ENCODE results near the gene TSC1.

- TF ChIP-seq, protein P1, sequence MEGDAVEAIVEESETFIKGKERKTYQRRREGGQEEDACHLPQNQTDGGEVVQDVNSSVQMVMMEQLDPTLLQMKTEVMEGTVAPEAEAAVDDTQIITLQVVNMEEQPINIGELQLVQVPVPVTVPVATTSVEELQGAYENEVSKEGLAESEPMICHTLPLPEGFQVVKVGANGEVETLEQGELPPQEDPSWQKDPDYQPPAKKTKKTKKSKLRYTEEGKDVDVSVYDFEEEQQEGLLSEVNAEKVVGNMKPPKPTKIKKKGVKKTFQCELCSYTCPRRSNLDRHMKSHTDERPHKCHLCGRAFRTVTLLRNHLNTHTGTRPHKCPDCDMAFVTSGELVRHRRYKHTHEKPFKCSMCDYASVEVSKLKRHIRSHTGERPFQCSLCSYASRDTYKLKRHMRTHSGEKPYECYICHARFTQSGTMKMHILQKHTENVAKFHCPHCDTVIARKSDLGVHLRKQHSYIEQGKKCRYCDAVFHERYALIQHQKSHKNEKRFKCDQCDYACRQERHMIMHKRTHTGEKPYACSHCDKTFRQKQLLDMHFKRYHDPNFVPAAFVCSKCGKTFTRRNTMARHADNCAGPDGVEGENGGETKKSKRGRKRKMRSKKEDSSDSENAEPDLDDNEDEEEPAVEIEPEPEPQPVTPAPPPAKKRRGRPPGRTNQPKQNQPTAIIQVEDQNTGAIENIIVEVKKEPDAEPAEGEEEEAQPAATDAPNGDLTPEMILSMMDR (conservative IDR thresholded peaks at IDR 0.05; ENCODE audit: low read depth, low read length): no peak
- TF ChIP-seq EZH2 (IDR thresholded peaks at IDR 0.05; ENCODE audit: borderline replicate concordance, low read depth, low read length, poor library complexity, severe bottlenecking): no peak
Observed at GRCh38 chr9:132942541-132943182, 1.8 kb downstream of the TSC1 start.

Data from A673 (cell line).